ENCODE data around the gene ATP1A3.

ATP1A3 gene

DNA sequence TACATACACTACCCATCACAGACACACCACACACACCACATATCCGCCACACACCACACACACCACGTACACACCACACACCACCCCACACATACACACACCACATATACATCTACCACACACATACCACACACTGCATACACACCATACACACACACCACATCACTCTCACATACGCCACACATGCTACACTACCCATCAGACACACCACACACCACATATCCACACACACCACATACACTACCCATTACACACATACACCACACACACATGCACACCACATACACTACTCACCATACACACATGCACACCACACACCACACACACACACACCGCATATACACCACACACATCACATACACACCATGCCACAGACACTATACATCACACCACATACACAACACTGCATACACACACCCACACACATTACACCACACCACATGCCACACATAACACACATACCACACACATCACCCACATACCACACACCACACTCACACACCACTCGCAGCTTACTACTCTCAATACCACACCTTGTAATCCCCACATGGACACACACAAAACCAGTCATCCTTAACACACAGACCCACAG, 75.3 kb downstream of the ATP1A3 start:
- Histone ChIP-seq H3K9me3 (ENCODE audit: control insufficient read depth in 2 of 2, low read length in 2 of 2) (no peaks in the 10 kb centered on the region), H3K4me3 (ENCODE audit: low read length in 2 of 2) (no peak overlapping the region), H3K9ac (ENCODE audit: low read length in 2 of 2) (no peak overlapping the region), H3K27me3 (ENCODE audit: control insufficient read depth in 1 of 2, insufficient read depth in 2 of 2, low read length in 2 of 2) (peaks cover 78 to 80% of the 10 kb centered on the region in 2 donors), H3K27ac (ENCODE audit: low read length) (no peak overlapping the region), H3K4me1 (ENCODE audit: control insufficient read depth, insufficient read depth, low read length) (peaks cover 5% of the 10 kb centered on the region), H3K36me3 (ENCODE audit: control insufficient read depth in 2 of 2, insufficient read depth in 2 of 2, low read length in 2 of 2) (no peaks in the 10 kb centered on the region)

DNA sequence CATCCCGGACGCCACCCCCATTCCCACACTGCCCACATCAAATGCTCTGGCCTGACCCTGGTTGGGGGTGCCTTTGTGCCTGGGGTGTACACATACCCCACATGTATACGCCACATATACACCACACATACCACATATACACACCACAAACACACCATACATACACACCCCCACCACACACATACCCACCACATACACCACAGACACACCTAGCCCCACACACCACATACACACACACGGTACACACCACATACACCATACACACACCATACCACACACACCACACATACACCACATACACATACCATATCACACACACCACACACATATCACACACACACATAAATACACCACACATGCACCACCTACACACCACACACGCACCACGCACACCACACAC, 75.9 kb downstream of the ATP1A3 start:
- Histone ChIP-seq H3K4me1 (ENCODE audit: control insufficient read depth, insufficient read depth, low read length) (peaks cover 5% of the 10 kb centered on the region), H3K27ac (ENCODE audit: low read length) (no peak overlapping the region), H3K36me3 (ENCODE audit: control insufficient read depth in 2 of 2, insufficient read depth in 2 of 2, low read length in 2 of 2) (no peaks in the 10 kb centered on the region), H3K27me3 (ENCODE audit: control insufficient read depth in 1 of 2, insufficient read depth in 2 of 2, low read length in 2 of 2) (peaks cover 79 to 84% of the 10 kb centered on the region in 2 donors), H3K9me3 (ENCODE audit: control insufficient read depth in 2 of 2, low read length in 2 of 2) (no peaks in the 10 kb centered on the region), H3K9ac (ENCODE audit: low read length in 2 of 2) (no peak overlapping the region), H3K4me3 (ENCODE audit: low read length in 2 of 2) (no peak overlapping the region)

DNA sequence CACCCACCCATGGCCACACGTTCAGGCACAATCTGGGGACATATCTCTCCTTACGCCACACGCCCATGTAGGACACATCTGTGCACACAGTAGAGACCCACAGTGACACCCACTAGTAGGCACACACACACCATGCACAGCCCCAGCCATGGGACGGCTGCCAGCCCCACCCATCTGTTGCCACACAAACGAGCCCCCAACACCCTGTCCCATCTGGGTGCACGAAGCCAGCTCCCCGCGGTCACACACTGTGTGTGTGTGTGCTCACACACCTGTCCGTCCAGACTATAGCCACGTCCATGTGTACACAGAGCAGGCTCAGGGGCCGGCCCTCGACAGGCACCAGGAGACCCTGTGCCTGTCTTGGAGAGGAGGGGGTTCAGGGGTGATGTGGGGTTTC, 76.4 kb downstream of the ATP1A3 start:
- H3K9me3 ChIP-seq (ENCODE audit: control insufficient read depth in 2 of 2, low read length in 2 of 2): no peaks in the 10 kb centered on the region
- H3K36me3 ChIP-seq (ENCODE audit: control insufficient read depth in 2 of 2, insufficient read depth in 2 of 2, low read length in 2 of 2): no peaks in the 10 kb centered on the region
- H3K9ac ChIP-seq (ENCODE audit: low read length in 2 of 2): no peak overlapping the region
- H3K27ac ChIP-seq (ENCODE audit: low read length): no peak overlapping the region
- no peak overlapping the region for H3K4me3 ChIP-seq (ENCODE audit: low read length in 2 of 2)
- peaks cover 75 to 80% of the 10 kb centered on the region in 2 donors for H3K27me3 ChIP-seq (ENCODE audit: control insufficient read depth in 1 of 2, insufficient read depth in 2 of 2, low read length in 2 of 2)
- H3K4me1 ChIP-seq (ENCODE audit: control insufficient read depth, insufficient read depth, low read length): peaks cover 5% of the 10 kb centered on the region
